A549 (cell line): ENCODE data around the gene TMBIM1.

Source experiments
- JUNB ChIP-seq: fragments of >200 bp; sonication (Bioruptor Twin); formaldehyde crosslinking; IDR thresholded peaks from 2 replicates; pipeline ENCODE4 v1.6.1; 2016
- MAFK ChIP-seq: fragments of 450-650 bp; IDR thresholded peaks from 2 replicates; pipeline ENCODE4 v1.6.1; 2014; ENCODE audit not compliant: partially characterized antibody
- USF2 ChIP-seq: fragments of 450-650 bp; IDR thresholded peaks from 2 replicates; pipeline ENCODE4 v1.6.1; 2014; ENCODE audit warnings: antibody characterized with exemption
- TF ChIP-seq, protein P1 (sequence below): fragments of >200 bp; sonication (Bioruptor Twin); formaldehyde crosslinking; IDR thresholded peaks from 3 replicates; pipeline ENCODE4 v1.5.1; 2016

GRCh38 chr2:218291318-218292047 lies 820 bp downstream of the TMBIM1 start:
- TF ChIP-seq MAFK, result no peak
- TF ChIP-seq, protein P1, sequence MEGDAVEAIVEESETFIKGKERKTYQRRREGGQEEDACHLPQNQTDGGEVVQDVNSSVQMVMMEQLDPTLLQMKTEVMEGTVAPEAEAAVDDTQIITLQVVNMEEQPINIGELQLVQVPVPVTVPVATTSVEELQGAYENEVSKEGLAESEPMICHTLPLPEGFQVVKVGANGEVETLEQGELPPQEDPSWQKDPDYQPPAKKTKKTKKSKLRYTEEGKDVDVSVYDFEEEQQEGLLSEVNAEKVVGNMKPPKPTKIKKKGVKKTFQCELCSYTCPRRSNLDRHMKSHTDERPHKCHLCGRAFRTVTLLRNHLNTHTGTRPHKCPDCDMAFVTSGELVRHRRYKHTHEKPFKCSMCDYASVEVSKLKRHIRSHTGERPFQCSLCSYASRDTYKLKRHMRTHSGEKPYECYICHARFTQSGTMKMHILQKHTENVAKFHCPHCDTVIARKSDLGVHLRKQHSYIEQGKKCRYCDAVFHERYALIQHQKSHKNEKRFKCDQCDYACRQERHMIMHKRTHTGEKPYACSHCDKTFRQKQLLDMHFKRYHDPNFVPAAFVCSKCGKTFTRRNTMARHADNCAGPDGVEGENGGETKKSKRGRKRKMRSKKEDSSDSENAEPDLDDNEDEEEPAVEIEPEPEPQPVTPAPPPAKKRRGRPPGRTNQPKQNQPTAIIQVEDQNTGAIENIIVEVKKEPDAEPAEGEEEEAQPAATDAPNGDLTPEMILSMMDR, result no peak
- no peak for TF ChIP-seq JUNB
- no peak for TF ChIP-seq USF2
